Left renal cortex interstitium (tissue), 4 donors: Measurements from ENCODE around the gene GREB1. TPM values are rescaled to one million over a fixed set of nuclear protein-coding genes. Genes with fewer than 3 reads are reported as not detected.

ENCODE experiments used
- polyA plus RNA-seq, 4 donors: library from polyadenylated mRNA; unstranded; fragments of 120-200 nt; gene quantifications; one replicate each; pipeline ENCODE4 v1.2.1, GENCODE V29; 2013; ENCODE audit not compliant: insufficient read length in 4 of 4

Gene GREB1
- polyA plus RNA-seq, 4 donors: 9.2 to 19.7 (median 13.9) TPM

Other genes with a start within 250 kb of the GREB1 start
- 10 to 100 TPM; 33.3 to 42.9 (median 38.3) TPM for gene ROCK2, start 189.4 kb upstream of the GREB1 start, polyA plus RNA-seq
- gene E2F6, start 67.9 kb upstream of the GREB1 start, polyA plus RNA-seq: 10 to 100 TPM; 19.2 to 22.7 (median 21.6) TPM
- not detected for gene NTSR2, start 136.2 kb downstream of the GREB1 start, polyA plus RNA-seq
- gene LPIN1, start 212.6 kb downstream of the GREB1 start, polyA plus RNA-seq: 10 to 100 TPM; 17.2 to 28.6 (median 23.9) TPM